ENCODE data around the gene MYH7B.

DNA sequence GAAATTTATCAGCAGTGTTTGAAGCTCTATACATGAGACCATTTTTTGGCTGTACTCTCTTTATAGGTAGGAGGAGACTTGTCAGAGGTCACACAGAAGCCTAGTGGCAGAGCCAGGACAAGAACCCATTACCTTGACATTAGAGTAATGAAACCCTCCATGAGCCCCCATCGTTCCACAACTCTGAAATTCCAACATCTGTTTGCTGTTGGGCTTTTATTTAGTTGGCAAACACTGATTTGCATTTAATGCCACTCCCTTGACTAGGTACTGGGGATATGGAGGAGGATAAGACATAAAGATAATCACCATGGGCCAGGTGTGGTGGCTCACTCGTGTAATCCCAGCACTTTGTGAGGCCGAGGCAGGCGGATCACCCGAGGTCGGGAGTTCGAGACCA, 1.7 kb upstream of the MYH7B start:
- no peak for TF ChIP-seq POLR2A (IDR thresholded peaks at IDR 0.05)
- no peak for TF ChIP-seq CTCF (IDR thresholded peaks at IDR 0.05)

Measured in uterus (tissue), 2 donors.